Measurements from ENCODE around the gene GNA15. TPM values are rescaled to one million over a fixed set of nuclear protein-coding genes. Genes with fewer than 3 reads are reported as not detected.

Gene GNA15
- total RNA-seq, 2 donors from 2014 or later: 13.0 to 14.0 TPM

GRCh38 chr19:3175781-3176714 lies 40.2 kb downstream of the GNA15 start:
- ATAC-seq (ENCODE audit: insufficient number of reproducible peaks, low FRiP score, low read depth) (no peak), DNase-seq (ENCODE audit: low spot score) (no peak)
- Histone ChIP-seq H3K27me3 (replicated peaks; ENCODE audit: insufficient read depth) (no peaks in the 10 kb centered on the region), H3K36me3 (no peaks in the 10 kb centered on the region), H3K27ac (no peak overlapping the region), H3K9me3 (no peaks in the 10 kb centered on the region), H3K4me1 (ENCODE audit: control insufficient read depth in 1 of 2, low read depth in 2 of 2) (no peaks in the 10 kb centered on the region), H3K4me3 (no peak overlapping the region)
- no peak for TF ChIP-seq CTCF (IDR thresholded peaks at IDR 0.05)

GRCh38 chr19:3176715-3177501 lies 41.1 kb downstream of the GNA15 start:
- Histone ChIP-seq H3K27me3 (replicated peaks; ENCODE audit: insufficient read depth) (no peaks in the 10 kb centered on the region), H3K4me3 (no peak overlapping the region), H3K4me1 (ENCODE audit: control insufficient read depth in 1 of 2, low read depth in 2 of 2) (no peaks in the 10 kb centered on the region), H3K9me3 (no peaks in the 10 kb centered on the region), H3K27ac (no peak overlapping the region), H3K36me3 (no peaks in the 10 kb centered on the region)
- ATAC-seq (ENCODE audit: insufficient number of reproducible peaks, low FRiP score, low read depth) (no peak), DNase-seq (ENCODE audit: low spot score) (no peak)
- TF ChIP-seq CTCF (IDR thresholded peaks at IDR 0.05): no peak

DNA sequence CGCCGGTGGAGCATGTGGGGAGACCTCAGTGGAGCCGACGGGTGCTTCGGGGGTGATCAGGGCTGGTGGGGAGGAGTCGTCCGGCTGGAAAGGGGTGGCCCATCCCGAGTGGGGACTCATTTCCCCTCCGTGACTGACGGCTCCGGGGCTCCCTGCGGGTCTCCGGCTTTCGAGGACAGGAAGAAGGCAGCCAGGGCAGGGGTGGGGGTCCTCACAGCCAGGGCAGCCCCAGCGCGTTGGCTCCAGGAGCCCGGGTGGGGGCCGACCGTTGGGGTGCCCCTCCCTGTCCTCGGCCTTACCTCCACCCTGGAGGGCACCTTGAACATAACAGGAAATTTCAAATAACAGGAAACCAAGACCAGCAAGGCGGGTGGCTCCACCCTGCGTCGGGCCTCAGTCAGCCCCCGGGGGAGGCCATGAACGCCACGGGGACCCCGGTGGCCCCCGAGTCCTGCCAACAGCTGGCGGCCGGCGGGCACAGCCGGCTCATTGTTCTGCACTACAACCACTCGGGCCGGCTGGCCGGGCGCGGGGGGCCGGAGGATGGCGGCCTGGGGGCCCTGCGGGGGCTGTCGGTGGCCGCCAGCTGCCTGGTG lies 42.6 kb downstream of the GNA15 start, which contains the start of gene S1PR4:
S1PR4 (plus strand) TSS at position 393 of the 596 bp plus-strand sequence; CDS start at position 417, 24 bp downstream.
- H3K27ac ChIP-seq: no peak within 1 kb of the TSS
- H3K27me3 ChIP-seq (replicated peaks; ENCODE audit: insufficient read depth): no peaks in the 10 kb centered on the region
- H3K4me3 ChIP-seq: peak within 1 kb of the TSS; percentile 53
- DNase-seq (ENCODE audit: low spot score) (no peak), ATAC-seq (ENCODE audit: insufficient number of reproducible peaks, low FRiP score, low read depth) (no peak)
- TF ChIP-seq CTCF (IDR thresholded peaks at IDR 0.05): no peak
- no peaks in the 10 kb centered on the region for H3K4me1 ChIP-seq (ENCODE audit: control insufficient read depth in 1 of 2, low read depth in 2 of 2)
- H3K36me3 ChIP-seq: no peaks in the 10 kb centered on the region
- H3K9me3 ChIP-seq: no peaks in the 10 kb centered on the region

- no peaks in the 10 kb centered on the region for H3K4me1 ChIP-seq (ENCODE audit: control insufficient read depth in 1 of 2, low read depth in 2 of 2)
- no peak overlapping the region for H3K27ac ChIP-seq
- DNase-seq (ENCODE audit: low spot score): no peak
- H3K4me3 ChIP-seq: peak overlapping the region; percentile 53
- no peak for ATAC-seq (ENCODE audit: insufficient number of reproducible peaks, low FRiP score, low read depth)
- no peak for TF ChIP-seq CTCF (IDR thresholded peaks at IDR 0.05)
- no peaks in the 10 kb centered on the region for H3K36me3 ChIP-seq
- H3K27me3 ChIP-seq (replicated peaks; ENCODE audit: insufficient read depth): no peaks in the 10 kb centered on the region
- H3K9me3 ChIP-seq: no peaks in the 10 kb centered on the region
Observed at GRCh38 chr19:3178973-3179738, 43.3 kb downstream of the GNA15 start.
